Psoas muscle (tissue), 8 donors: ENCODE data around the gene TANC1. TPM values are rescaled to one million over a fixed set of nuclear protein-coding genes. Genes with fewer than 3 reads are reported as not detected.

Experiments used
- ATAC-seq, 4 donors: fragments of 200-7000 bp; cut with Tn5 transposase; one replicate each; pipeline ENCODE4 v1.9.1; 2020; ENCODE audit warnings: moderate library complexity in 3 of 4, mild to moderate bottlenecking in 2 of 4
- DNase-seq, 2 donors: peaks; one replicate each; pipeline ENCODE4 v3.0.0-alpha.2; 2020
- H3K27ac ChIP-seq: fragments of 200-600 bp; one replicate; pipeline ENCODE4 v1.8.0; 2022
- H3K27me3 ChIP-seq, 3 donors: fragments of 200-600 bp in 1 of 3; one replicate each; pipeline versions ENCODE4 v1.6.1 to v1.8.0; 2013 to 2022; ENCODE audit warnings: low read length in 2 of 3, mild to moderate bottlenecking in 2 of 3, moderate library complexity in 1 of 3; ENCODE audit not compliant: insufficient read depth in 3 of 3
- H3K36me3 ChIP-seq, 2 donors: fragments of 200-600 bp in 1 of 2; one replicate each; pipeline versions ENCODE4 v1.6.1 to v1.8.0; 2013 to 2022; ENCODE audit warnings: low read depth in 1 of 2, mild to moderate bottlenecking in 1 of 2, moderate library complexity in 1 of 2; ENCODE audit not compliant: insufficient read depth in 1 of 2
- H3K4me1 ChIP-seq: fragments of 200-600 bp; one replicate; pipeline ENCODE4 v1.8.0; 2022
- H3K4me3 ChIP-seq: fragments of 200-600 bp; one replicate; pipeline ENCODE4 v1.8.0; 2022; ENCODE audit warnings: mild to moderate bottlenecking
- H3K9me3 ChIP-seq: fragments of 200-600 bp; one replicate; pipeline ENCODE4 v1.8.0; 2022
- WGBS, 3 donors: extraction: QIAGEN DNeasy Blood & Tissue Kit; methylation state at CpG; one replicate each; pipeline versions ENCODE4 v1.1.6 to v1.1.7; 2013; 5-methylcytosine and 5-hydroxymethylcytosine counted together
- intact Hi-C, 2 donors: fragments of 100-400 bp; cut with DNase I; formaldehyde crosslinking; loops; one replicate each; pipeline versions ENCODE4 v1.11.0 to v1.14.2; 2022
- polyA plus RNA-seq, 3 donors: library from polyadenylated mRNA; stranded (reverse); fragments of 200-250 nt; gene quantifications; one replicate each; pipeline ENCODE4 v1.2.3, GENCODE V29; 2013
- total RNA-seq, 4 donors: library from RNA; stranded (reverse); fragmentation: NEBNext Ultra II Directional in 2 of 4; extraction: Animal tissue kit (Norgen Biotek cat#: 25700) in 2 of 4; gene quantifications; one replicate each; pipeline versions ENCODE4 v1.2.1 to v1.2.4, GENCODE V29; 2021 to 2023
- TF ChIP-seq, protein P1 (sequence below): fragments of 200-600 bp; IDR thresholded peaks from one replicate; pipeline ENCODE4 v1.8.0; 2022; ENCODE audit warnings: antibody characterized with exemption
- donor health status: healthy with polysubstance abuse.
- donor health status: DM: no; HTN: no; CAD: no; lungs with moderate emphysema.
- donor health status: Bipolar disorder and iron deficiency.
- donor health status: healthy.
- donor health status: DM: yes; HTN: yes; CAD: no.
- donor health status: DM: no; HTN: no; CAD: no.
- donor health status: DM: no; HTN: no; CAD: no.
- donor health status: DM: yes; HTN: yes; CAD: no.

Gene TANC1
- total and polyA plus RNA-seq, 7 donors, result 1.9 to 7.5 (median 3.2) TPM

DNA sequence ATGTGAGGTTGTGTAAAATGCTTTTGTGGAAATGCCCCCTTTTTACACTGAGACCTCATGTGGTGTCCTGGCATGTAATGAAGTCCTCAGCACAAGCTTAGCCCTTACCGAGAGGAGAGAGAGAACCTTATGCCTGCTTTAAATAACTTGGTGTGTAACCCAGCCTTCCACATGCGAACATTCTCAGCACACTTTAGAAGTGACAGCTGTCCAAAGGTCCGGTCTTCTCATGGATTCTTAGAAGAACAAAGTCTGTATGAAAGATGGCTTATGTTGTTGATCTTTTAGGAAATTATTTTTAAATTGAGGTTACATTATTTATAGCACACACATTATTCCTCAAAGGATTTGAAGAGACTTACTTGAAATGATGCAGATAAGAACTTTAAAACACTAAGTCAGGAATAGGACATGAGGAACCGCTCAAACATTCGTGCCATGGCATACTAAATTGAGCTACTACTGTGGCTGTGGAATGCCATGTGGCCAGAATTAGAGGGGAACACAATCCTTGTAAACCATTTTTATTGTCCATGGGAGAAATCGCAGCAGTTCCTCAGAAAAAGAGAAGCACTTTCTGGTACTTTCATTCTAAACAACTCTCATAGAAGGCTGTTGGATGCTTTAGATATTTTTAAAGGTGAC lies 238.4 kb downstream of the TANC1 start:
- ATAC-seq (peak; percentile 78 to 92 (median 90)), DNase-seq (no peak)
- intact Hi-C loops, result no loop called here
- TF ChIP-seq, protein P1, sequence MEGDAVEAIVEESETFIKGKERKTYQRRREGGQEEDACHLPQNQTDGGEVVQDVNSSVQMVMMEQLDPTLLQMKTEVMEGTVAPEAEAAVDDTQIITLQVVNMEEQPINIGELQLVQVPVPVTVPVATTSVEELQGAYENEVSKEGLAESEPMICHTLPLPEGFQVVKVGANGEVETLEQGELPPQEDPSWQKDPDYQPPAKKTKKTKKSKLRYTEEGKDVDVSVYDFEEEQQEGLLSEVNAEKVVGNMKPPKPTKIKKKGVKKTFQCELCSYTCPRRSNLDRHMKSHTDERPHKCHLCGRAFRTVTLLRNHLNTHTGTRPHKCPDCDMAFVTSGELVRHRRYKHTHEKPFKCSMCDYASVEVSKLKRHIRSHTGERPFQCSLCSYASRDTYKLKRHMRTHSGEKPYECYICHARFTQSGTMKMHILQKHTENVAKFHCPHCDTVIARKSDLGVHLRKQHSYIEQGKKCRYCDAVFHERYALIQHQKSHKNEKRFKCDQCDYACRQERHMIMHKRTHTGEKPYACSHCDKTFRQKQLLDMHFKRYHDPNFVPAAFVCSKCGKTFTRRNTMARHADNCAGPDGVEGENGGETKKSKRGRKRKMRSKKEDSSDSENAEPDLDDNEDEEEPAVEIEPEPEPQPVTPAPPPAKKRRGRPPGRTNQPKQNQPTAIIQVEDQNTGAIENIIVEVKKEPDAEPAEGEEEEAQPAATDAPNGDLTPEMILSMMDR, result no peak
- Histone ChIP-seq H3K4me1 (peaks cover 6% of the 10 kb centered on the region), H3K9me3 (no peaks in the 10 kb centered on the region), H3K36me3 (no peaks in the 10 kb centered on the region), H3K4me3 (no peak overlapping the region), H3K27me3 (no peaks in the 10 kb centered on the region), H3K27ac (peak overlapping the region; percentile 53)
- WGBS, 3 donors, result 33 to 49% (median 37%) methylated on average over 6 of the region's 6 CpGs

DNA sequence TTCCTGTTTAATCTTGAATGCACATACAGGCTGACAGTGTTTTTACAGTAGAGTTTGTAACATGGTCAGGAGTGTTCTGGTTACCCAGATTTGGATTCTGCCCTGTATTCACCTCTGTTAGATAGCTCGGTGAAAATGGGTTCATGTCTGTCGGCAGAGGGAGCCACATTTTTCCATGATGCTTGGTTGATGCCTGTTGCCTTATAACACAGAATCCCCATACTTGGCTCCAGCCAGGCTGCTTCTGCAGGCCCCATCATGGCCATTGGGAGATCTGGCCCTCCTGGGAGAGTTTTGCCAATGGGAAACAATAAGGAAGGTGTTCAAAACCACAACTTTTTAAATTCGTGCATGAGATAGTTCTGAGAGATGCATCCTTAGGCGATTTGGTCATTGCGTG lies 240.0 kb downstream of the TANC1 start:
- Histone ChIP-seq H3K4me1 (peaks cover 6% of the 10 kb centered on the region), H3K4me3 (no peak overlapping the region), H3K27ac (no peak overlapping the region), H3K9me3 (no peaks in the 10 kb centered on the region), H3K36me3 (no peaks in the 10 kb centered on the region), H3K27me3 (no peaks in the 10 kb centered on the region)
- TF ChIP-seq, protein P1, result no peak
- DNase-seq (no peak), ATAC-seq (no peak)
- 82 to 89% (median 88%) methylated on average over 5 of the region's 5 CpGs for WGBS, 3 donors
- intact Hi-C loops, result no loop called here

DNA sequence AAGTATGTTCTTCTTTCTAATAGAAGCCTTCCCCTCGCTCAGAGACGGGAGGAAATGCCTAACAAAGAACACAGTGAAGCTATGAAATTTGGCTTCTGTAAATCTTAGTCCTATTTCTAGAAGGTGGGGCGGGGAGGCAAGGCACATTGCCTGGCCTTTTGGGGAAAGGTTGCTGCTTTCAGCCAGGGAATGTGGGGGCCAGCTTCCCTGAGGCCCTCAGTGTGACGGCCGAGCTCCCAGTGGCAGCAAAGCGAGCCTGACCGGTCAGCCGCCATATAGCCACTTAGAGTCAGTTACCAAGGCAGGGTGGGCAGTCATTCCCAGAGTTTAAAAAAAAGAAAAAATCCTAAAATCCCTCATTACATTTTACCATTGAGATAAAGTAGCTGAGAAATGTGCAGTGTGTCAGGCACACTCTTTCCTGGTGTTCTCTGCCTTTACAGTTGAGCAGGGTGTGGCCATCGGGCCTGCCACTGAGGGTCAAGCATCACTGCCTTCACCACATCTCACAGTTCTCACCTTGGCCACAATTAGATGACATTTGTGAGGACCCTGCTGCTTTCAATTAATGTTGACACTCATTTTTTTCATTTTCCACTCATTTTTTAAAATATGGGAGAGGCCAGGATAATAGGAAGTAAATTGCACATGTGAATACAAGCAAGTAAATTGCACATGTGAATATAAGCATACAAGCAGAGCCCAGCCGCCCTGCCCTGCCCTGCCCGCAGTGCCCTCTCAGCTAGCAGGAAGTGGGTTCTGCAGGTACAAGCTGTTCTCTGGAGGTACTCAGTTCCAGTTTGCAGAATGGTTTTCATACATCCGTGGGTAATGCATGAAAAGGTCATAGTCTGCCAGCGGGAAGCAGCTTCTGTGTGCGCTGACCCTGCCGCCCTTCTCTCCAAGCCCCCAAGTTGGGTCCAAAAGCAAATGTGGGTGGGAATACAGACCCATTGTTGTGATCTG lies 241.2 kb downstream of the TANC1 start:
- ATAC-seq (no peak), DNase-seq (no peak)
- H3K36me3 ChIP-seq, result no peaks in the 10 kb centered on the region
- 89 to 93% (median 90%) methylated on average over 15 of the region's 15 CpGs for WGBS, 3 donors
- H3K27ac ChIP-seq, result no peak overlapping the region
- H3K9me3 ChIP-seq, result no peaks in the 10 kb centered on the region
- H3K27me3 ChIP-seq, result no peaks in the 10 kb centered on the region
- no peak overlapping the region for H3K4me3 ChIP-seq
- TF ChIP-seq, protein P1, result no peak
- intact Hi-C loops, result no loop called here
- H3K4me1 ChIP-seq, result peaks cover 6% of the 10 kb centered on the region

DNA sequence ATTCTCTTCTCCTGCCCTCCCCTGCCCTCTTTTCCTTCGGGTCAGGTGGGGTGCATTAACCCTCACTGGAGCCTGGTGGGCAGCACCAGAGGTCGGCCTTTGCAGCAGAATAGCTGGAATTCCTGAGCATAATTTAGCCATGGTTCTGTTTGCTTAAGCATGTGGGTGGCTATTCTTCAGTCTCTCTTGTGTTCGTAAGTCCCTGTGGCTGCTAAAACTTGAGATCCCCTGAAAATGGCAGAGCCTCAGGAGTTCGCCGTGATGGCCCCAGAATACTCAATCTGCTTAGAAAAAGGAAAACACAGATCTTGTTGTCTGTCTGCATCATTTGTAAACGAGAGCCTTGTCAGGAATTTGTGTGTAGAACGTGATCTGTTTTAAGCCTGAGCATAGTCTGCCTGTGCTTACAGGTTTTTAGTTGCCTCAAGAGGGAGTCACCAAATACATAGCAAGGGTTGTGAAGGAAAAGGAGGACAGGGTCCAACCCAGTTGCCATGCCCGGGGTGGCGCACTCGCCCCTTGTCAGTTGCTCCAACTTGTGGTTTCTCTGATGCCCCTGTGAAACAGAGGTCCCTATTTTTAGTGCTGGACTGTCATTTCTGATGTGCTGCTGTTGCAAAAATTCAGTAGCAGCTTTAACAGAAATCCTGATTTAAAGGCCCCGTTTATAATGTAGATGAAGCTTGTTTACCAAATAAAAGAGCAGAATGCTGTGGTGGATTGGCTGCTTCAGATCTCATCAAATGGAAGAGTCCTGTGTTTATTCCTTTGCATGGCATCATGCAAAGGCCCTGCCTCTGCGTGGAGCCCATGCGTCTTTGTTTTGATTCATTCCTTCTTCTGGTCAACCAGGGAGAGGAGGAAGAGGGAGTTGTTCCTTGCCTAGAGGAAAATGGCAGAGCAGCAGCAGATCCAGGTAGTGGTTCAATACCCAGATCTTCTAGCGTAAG lies 243.3 kb downstream of the TANC1 start:
- DNase-seq (no peak), ATAC-seq (no peak)
- Histone ChIP-seq H3K4me3 (no peak overlapping the region), H3K9me3 (no peaks in the 10 kb centered on the region), H3K4me1 (peaks cover 6% of the 10 kb centered on the region), H3K27ac (no peak overlapping the region), H3K27me3 (no peaks in the 10 kb centered on the region), H3K36me3 (no peaks in the 10 kb centered on the region)
- intact Hi-C loops, result no loop called here
- TF ChIP-seq, protein P1, result no peak
- WGBS, 3 donors, result 68 to 74% (median 73%) methylated on average over 14 of the region's 14 CpGs
